HEK293 (cell line): ENCODE results near the gene HSPH1.
A peak's percentile ranks its signal among the peaks of the same experiment; 100 is the strongest.

Experiments
- CTCF ChIA-PET: fragments of 350-600 bp; formaldehyde crosslinking; extraction: SDS; loops from one replicate; lab custom pipeline; 2021; ENCODE audit warnings: antibody characterized with exemption; lab: Yijun Ruan, JAX
- POLR2A ChIA-PET: fragments of 300-600 bp; formaldehyde crosslinking; extraction: SDS; loops from one replicate; lab custom pipeline; 2020; ENCODE audit warnings: antibody characterized with exemption, inconsistent platforms; lab: Yijun Ruan, JAX
- H3K27ac ChIP-seq: fragments of 200-500 bp; sonication (Bioruptor generic); 2 replicates; pipeline ENCODE4 v1.5.1; 2014; ENCODE audit warnings: low read depth, low read length, control low read depth, inconsistent platforms; ENCODE audit errors: extremely low read depth
- H3K36me3 ChIP-seq, 2 experiments: fragments of 200-500 bp in 1 of 2; sonication (Bioruptor generic) in 1 of 2; 1 replicate in 1 of 2; 2 replicates in 1 of 2; pipeline ENCODE4 v1.5.1; 2014 to 2017; ENCODE audit warnings: inconsistent platforms in 2 of 2, low read length in 2 of 2; ENCODE audit not compliant: control insufficient read depth in 2 of 2, insufficient read depth in 1 of 2
- H3K4me1 ChIP-seq: fragments of 200-500 bp; sonication (Bioruptor generic); 2 replicates; pipeline ENCODE4 v1.5.1; 2014; ENCODE audit warnings: mild to moderate bottlenecking, low read length, inconsistent platforms; ENCODE audit not compliant: control insufficient read depth, insufficient read depth
- H3K4me3 ChIP-seq: 2 replicates; pipeline ENCODE4 v1.5.1; 2011; ENCODE audit warnings: low read depth, mild to moderate bottlenecking, control low read depth, low read length, moderate library complexity
- H3K9me3 ChIP-seq: fragments of 200-500 bp; sonication (Bioruptor generic); 2 replicates; pipeline ENCODE4 v1.5.1; 2014; ENCODE audit warnings: low read depth, low read length, inconsistent platforms; ENCODE audit not compliant: control insufficient read depth, insufficient read depth
- GFI1B ChIP-seq: fragments of 450-650 bp; formaldehyde crosslinking; IDR thresholded peaks from 2 replicates; pipeline ENCODE4 v1.5.1; 2016; ENCODE audit warnings: missing biosample characterization, missing genetic modification characterization
- REPIN1 ChIP-seq: fragments of 450-650 bp; formaldehyde crosslinking; IDR thresholded peaks from 2 replicates; pipeline ENCODE4 v1.5.1; 2017; ENCODE audit warnings: missing biosample characterization, missing genetic modification characterization, low read depth
- SCRT1 ChIP-seq: fragments of 450-650 bp; formaldehyde crosslinking; IDR thresholded peaks from 2 replicates; pipeline ENCODE4 v1.5.1; 2016; ENCODE audit warnings: missing biosample characterization, missing genetic modification characterization, borderline replicate concordance
- ZBTB8A ChIP-seq: fragments of 450-650 bp; formaldehyde crosslinking; IDR thresholded peaks from 2 replicates; pipeline ENCODE4 v1.5.1; 2016; ENCODE audit warnings: missing biosample characterization, missing genetic modification characterization
- ZEB2 ChIP-seq: fragments of 450-650 bp; formaldehyde crosslinking; IDR thresholded peaks from 2 replicates; pipeline ENCODE4 v1.5.1; 2016; ENCODE audit warnings: missing biosample characterization, missing genetic modification characterization
- ZNF133 ChIP-seq: fragments of 450-650 bp; formaldehyde crosslinking; IDR thresholded peaks from 2 replicates; pipeline ENCODE4 v1.5.1; 2016; ENCODE audit warnings: missing biosample characterization, missing genetic modification characterization
- ZNF157 ChIP-seq: fragments of 450-650 bp; formaldehyde crosslinking; IDR thresholded peaks from 2 replicates; pipeline ENCODE4 v1.5.1; 2016; ENCODE audit warnings: missing biosample characterization, missing genetic modification characterization
- ZNF16 ChIP-seq: fragments of 450-650 bp; formaldehyde crosslinking; IDR thresholded peaks from 2 replicates; pipeline ENCODE4 v1.5.1; 2016; ENCODE audit warnings: low read depth, missing biosample characterization, missing genetic modification characterization
- ZNF169 ChIP-seq: fragments of 450-650 bp; formaldehyde crosslinking; IDR thresholded peaks from 2 replicates; pipeline ENCODE4 v1.5.1; 2016; ENCODE audit warnings: missing biosample characterization, missing genetic modification characterization
- ZNF324 ChIP-seq: fragments of 450-650 bp; formaldehyde crosslinking; IDR thresholded peaks from 2 replicates; pipeline ENCODE4 v1.5.1; 2016; ENCODE audit warnings: missing biosample characterization, missing genetic modification characterization
- ZNF394 ChIP-seq: fragments of 450-650 bp; formaldehyde crosslinking; IDR thresholded peaks from 2 replicates; pipeline ENCODE4 v1.5.1; 2016; ENCODE audit warnings: missing biosample characterization, missing genetic modification characterization, mild to moderate bottlenecking, moderate library complexity, borderline replicate concordance
- ZNF521 ChIP-seq: fragments of 450-650 bp; formaldehyde crosslinking; IDR thresholded peaks from 2 replicates; pipeline ENCODE4 v1.5.1; 2017; ENCODE audit warnings: missing biosample characterization, mild to moderate bottlenecking, missing genetic modification characterization
- ZNF596 ChIP-seq: fragments of 450-650 bp; IDR thresholded peaks from 2 replicates; pipeline ENCODE4 v1.5.0; 2018; ENCODE audit warnings: missing biosample characterization, mild to moderate bottlenecking, missing genetic modification characterization, moderate library complexity
- ZNF600 ChIP-seq: fragments of 450-650 bp; formaldehyde crosslinking; IDR thresholded peaks from 2 replicates; pipeline ENCODE4 v1.5.1; 2016; ENCODE audit warnings: missing biosample characterization, missing genetic modification characterization
- ZNF777 ChIP-seq: fragments of 450-650 bp; formaldehyde crosslinking; IDR thresholded peaks from 2 replicates; pipeline ENCODE4 v1.5.1; 2017; ENCODE audit warnings: missing biosample characterization, missing genetic modification characterization, borderline replicate concordance
- ZSCAN30 ChIP-seq: fragments of 450-650 bp; IDR thresholded peaks from 2 replicates; pipeline ENCODE4 v1.5.1; 2018; ENCODE audit warnings: missing biosample characterization, mild to moderate bottlenecking, missing genetic modification characterization, moderate library complexity
- TF ChIP-seq, protein P1 (sequence below): fragments of 450-650 bp; formaldehyde crosslinking; IDR thresholded peaks from 2 replicates; pipeline ENCODE4 v1.5.1; 2016; ENCODE audit warnings: missing biosample characterization, missing genetic modification characterization
- TF ChIP-seq, protein P2 (sequence below): fragments of 450-650 bp; formaldehyde crosslinking; IDR thresholded peaks from 2 replicates; pipeline ENCODE4 v1.5.1; 2017; ENCODE audit warnings: missing biosample characterization, missing genetic modification characterization
- TF ChIP-seq, protein P3 (sequence below): fragments of 450-650 bp; formaldehyde crosslinking; IDR thresholded peaks from 2 replicates; pipeline ENCODE4 v1.5.1; 2017; ENCODE audit warnings: missing biosample characterization, missing genetic modification characterization
- TF ChIP-seq, protein P4 (sequence below): fragments of 450-650 bp; formaldehyde crosslinking; IDR thresholded peaks from 2 replicates; pipeline ENCODE4 v1.5.1; 2017; ENCODE audit warnings: missing biosample characterization, missing genetic modification characterization
- TF ChIP-seq, protein P5 (sequence below): fragments of 450-650 bp; formaldehyde crosslinking; IDR thresholded peaks from 2 replicates; pipeline ENCODE4 v1.5.1; 2016; ENCODE audit warnings: missing biosample characterization, missing genetic modification characterization
- TF ChIP-seq, protein P6 (sequence below): fragments of 450-650 bp; formaldehyde crosslinking; IDR thresholded peaks from 2 replicates; pipeline ENCODE4 v1.5.1; 2016; ENCODE audit warnings: missing biosample characterization, missing genetic modification characterization

The HSPH1 gene

DNA sequence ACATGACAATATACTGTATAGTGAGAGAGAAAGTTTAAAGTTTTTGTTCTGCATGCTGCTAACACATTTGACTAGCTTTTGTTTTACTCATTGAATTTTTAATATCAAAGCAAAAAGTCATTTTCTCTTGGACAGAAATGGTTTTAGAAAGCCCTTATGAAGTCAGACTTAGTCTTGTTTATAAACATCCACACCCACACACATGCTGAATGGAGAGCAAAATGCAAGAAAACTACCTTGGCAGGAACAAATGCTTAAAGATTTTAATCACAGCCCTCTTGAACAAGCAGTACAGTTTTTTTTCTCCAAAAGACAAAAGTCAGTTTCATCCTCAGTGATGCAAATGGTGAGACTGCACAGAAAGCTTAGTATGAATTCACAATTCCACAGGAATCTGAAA is 25.0 kb downstream of the HSPH1 start (continued):
- TF ChIP-seq, protein P1, sequence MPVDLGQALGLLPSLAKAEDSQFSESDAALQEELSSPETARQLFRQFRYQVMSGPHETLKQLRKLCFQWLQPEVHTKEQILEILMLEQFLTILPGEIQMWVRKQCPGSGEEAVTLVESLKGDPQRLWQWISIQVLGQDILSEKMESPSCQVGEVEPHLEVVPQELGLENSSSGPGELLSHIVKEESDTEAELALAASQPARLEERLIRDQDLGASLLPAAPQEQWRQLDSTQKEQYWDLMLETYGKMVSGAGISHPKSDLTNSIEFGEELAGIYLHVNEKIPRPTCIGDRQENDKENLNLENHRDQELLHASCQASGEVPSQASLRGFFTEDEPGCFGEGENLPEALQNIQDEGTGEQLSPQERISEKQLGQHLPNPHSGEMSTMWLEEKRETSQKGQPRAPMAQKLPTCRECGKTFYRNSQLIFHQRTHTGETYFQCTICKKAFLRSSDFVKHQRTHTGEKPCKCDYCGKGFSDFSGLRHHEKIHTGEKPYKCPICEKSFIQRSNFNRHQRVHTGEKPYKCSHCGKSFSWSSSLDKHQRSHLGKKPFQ (tag by site-specific recombination), result no peak

DNA sequence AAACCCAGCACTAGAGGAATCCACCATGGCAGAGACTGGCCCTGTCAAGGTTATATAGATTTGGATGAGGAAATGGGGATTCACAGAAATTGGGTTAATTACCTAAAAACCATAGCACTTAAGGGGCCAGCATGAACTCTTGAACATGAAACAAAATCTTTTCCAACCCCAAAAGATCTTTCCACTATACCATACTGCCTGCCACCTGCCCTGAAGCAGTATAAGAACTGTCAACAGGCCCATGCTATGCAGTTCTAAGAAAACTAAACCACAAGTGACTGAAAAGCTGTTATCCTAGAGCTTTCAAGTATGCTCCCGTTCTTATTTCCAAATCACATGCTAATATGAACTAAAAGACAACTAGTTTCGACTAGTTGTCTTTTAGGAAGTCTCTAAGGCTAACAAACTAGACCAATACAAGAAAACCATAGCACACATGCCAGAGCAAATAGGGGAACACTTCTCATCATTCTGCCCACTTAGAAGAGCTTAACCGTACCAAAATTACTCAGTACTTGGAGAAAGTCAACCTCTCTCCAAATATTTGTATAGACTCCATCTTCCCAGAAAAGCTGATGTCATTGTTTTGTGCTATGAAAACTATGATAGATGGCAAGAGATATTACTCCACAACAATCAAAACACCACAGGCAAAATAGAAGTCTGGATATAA is 27.5 kb downstream of the HSPH1 start:
- peaks cover 8 to 38% of the 10 kb centered on the region in 2 experiments; a peak in 2 of 3 replicates for H3K36me3 ChIP-seq
- H3K27ac ChIP-seq, result no peak overlapping the region
- CTCF ChIA-PET, result interaction anchor here (0.6 to 1.1 kb wide), 3 partner anchors 10 to 305 kb away, joined by 3 read pairs; no protein-coding TSS in a partner anchor
- no peaks in the 10 kb centered on the region for H3K9me3 ChIP-seq
- POLR2A ChIA-PET, result interaction anchor here (0.6 kb wide), 1 partner anchor 520 kb away, joined by 6 read pairs; no protein-coding TSS in a partner anchor
- no peak for TF ChIP-seq ZNF394
- no peak for TF ChIP-seq ZNF777 (tag by site-specific recombination)
- TF ChIP-seq SCRT1 (tag by site-specific recombination), result no peak
- TF ChIP-seq, protein P2, sequence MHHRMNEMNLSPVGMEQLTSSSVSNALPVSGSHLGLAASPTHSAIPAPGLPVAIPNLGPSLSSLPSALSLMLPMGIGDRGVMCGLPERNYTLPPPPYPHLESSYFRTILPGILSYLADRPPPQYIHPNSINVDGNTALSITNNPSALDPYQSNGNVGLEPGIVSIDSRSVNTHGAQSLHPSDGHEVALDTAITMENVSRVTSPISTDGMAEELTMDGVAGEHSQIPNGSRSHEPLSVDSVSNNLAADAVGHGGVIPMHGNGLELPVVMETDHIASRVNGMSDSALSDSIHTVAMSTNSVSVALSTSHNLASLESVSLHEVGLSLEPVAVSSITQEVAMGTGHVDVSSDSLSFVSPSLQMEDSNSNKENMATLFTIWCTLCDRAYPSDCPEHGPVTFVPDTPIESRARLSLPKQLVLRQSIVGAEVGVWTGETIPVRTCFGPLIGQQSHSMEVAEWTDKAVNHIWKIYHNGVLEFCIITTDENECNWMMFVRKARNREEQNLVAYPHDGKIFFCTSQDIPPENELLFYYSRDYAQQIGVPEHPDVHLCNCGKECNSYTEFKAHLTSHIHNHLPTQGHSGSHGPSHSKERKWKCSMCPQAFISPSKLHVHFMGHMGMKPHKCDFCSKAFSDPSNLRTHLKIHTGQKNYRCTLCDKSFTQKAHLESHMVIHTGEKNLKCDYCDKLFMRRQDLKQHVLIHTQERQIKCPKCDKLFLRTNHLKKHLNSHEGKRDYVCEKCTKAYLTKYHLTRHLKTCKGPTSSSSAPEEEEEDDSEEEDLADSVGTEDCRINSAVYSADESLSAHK, result no peak
- TF ChIP-seq, protein P3, sequence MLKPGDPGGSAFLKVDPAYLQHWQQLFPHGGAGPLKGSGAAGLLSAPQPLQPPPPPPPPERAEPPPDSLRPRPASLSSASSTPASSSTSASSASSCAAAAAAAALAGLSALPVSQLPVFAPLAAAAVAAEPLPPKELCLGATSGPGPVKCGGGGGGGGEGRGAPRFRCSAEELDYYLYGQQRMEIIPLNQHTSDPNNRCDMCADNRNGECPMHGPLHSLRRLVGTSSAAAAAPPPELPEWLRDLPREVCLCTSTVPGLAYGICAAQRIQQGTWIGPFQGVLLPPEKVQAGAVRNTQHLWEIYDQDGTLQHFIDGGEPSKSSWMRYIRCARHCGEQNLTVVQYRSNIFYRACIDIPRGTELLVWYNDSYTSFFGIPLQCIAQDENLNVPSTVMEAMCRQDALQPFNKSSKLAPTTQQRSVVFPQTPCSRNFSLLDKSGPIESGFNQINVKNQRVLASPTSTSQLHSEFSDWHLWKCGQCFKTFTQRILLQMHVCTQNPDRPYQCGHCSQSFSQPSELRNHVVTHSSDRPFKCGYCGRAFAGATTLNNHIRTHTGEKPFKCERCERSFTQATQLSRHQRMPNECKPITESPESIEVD (tag by site-specific recombination), result peak; percentile 45; the same call in 1 of the 2 replicates
- TF ChIP-seq, protein P4, sequence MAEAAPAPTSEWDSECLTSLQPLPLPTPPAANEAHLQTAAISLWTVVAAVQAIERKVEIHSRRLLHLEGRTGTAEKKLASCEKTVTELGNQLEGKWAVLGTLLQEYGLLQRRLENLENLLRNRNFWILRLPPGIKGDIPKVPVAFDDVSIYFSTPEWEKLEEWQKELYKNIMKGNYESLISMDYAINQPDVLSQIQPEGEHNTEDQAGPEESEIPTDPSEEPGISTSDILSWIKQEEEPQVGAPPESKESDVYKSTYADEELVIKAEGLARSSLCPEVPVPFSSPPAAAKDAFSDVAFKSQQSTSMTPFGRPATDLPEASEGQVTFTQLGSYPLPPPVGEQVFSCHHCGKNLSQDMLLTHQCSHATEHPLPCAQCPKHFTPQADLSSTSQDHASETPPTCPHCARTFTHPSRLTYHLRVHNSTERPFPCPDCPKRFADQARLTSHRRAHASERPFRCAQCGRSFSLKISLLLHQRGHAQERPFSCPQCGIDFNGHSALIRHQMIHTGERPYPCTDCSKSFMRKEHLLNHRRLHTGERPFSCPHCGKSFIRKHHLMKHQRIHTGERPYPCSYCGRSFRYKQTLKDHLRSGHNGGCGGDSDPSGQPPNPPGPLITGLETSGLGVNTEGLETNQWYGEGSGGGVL (tag by site-specific recombination), result no peak
- H3K4me3 ChIP-seq, result no peak overlapping the region
- H3K4me1 ChIP-seq, result no peaks in the 10 kb centered on the region

DNA sequence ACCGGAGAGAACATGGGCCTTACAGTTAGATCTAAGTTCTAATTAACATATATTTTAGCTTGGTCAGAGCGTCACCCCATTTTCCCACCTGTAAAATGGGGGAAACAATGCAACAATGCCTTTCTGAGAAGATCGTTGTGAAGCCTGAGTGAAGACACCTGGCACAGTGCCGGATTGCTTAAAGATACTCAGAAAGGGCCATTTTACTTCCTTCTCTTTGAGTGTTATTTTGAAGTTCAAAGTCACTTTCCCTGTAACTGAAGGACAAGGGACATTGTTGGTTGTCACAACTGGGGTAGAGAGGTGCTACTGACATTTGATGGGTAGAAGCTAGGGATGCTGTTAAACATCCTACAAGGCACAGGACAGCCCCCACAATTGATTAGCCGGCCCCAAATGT is 28.1 kb downstream of the HSPH1 start:
- CTCF ChIA-PET, result interaction anchor here (1.1 kb wide), 1 partner anchor 9 kb away, joined by 3 read pairs; no protein-coding TSS in a partner anchor
- H3K4me1 ChIP-seq, result no peaks in the 10 kb centered on the region

DNA sequence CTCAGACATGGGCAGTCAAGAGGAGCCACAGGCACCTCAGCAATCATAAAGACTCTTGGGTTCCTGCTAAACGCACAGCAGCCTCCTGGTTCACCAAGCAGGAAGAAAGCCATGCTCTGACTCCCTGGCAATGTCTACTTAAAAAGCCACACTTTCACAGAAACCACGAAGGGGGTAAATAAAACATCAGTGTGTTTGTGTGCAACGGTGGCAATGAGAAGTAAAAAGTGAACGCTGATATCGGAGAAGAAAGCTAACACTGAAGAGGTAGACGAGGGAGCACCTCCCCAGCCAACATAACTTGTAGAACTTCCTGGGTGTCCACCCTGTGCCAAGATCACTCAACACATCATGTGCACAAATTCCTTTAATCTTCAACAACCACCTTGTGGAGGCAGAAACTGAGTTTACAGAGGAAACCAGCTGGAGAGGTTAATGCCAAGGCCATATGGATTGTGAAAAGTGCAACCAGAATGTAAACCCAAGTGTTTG is 30.2 kb downstream of the HSPH1 start:
- Histone ChIP-seq H3K27ac (no peak overlapping the region), H3K9me3 (no peaks in the 10 kb centered on the region), H3K4me1 (no peaks in the 10 kb centered on the region), H3K4me3 (no peak overlapping the region), H3K36me3 (peaks cover 0 to 12% of the 10 kb centered on the region in 2 experiments; a peak in 2 of 3 replicates)
- ChIA-PET CTCF (no interaction called here), POLR2A (no interaction called here)
- TF ChIP-seq REPIN1 (tag by site-specific recombination) (no peak), ZNF16 (no peak), ZNF133 (tag by site-specific recombination) (no peak), ZBTB8A (no peak), ZSCAN30 (no peak), GFI1B (tag by site-specific recombination) (no peak)
- TF ChIP-seq, protein P5, sequence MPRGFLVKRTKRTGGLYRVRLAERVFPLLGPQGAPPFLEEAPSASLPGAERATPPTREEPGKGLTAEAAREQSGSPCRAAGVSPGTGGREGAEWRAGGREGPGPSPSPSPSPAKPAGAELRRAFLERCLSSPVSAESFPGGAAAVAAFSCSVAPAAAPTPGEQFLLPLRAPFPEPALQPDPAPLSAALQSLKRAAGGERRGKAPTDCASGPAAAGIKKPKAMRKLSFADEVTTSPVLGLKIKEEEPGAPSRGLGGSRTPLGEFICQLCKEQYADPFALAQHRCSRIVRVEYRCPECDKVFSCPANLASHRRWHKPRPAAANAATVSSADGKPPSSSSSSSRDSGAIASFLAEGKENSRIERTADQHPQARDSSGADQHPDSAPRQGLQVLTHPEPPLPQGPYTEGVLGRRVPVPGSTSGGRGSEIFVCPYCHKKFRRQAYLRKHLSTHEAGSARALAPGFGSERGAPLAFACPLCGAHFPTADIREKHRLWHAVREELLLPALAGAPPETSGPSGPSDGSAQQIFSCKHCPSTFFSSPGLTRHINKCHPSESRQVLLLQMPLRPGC (tag by site-specific recombination), result no peak
- TF ChIP-seq, protein P6, sequence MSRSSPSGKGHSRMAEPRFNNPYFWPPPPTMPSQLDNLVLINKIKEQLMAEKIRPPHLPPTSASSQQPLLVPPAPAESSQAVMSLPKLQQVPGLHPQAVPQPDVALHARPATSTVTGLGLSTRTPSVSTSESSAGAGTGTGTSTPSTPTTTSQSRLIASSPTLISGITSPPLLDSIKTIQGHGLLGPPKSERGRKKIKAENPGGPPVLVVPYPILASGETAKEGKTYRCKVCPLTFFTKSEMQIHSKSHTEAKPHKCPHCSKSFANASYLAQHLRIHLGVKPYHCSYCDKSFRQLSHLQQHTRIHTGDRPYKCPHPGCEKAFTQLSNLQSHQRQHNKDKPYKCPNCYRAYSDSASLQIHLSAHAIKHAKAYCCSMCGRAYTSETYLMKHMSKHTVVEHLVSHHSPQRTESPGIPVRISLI (tag by site-specific recombination), result no peak

More for the DNA sequence above, 28.1 kb downstream of the HSPH1 start:
- TF ChIP-seq ZNF324 (no peak), ZEB2 (no peak), ZNF596 (tag by site-specific recombination) (no peak), ZNF157 (tag by site-specific recombination) (no peak), ZNF169 (tag by site-specific recombination) (no peak), ZNF521 (tag by site-specific recombination) (no peak), ZNF600 (tag by site-specific recombination) (no peak)
- peaks cover 8 to 33% of the 10 kb centered on the region in 2 experiments; a peak in 2 of 3 replicates for H3K36me3 ChIP-seq
- POLR2A ChIA-PET, result no interaction called here
- no peaks in the 10 kb centered on the region for H3K9me3 ChIP-seq
- H3K27ac ChIP-seq, result no peak overlapping the region
- H3K4me3 ChIP-seq, result no peak overlapping the region
